Astrocyte (in vitro differentiated cells and primary cell): ENCODE measurements around the gene NEIL3.

Source experiments
- CTCF ChIP-seq: IDR thresholded peaks from 2 replicates; pipeline ENCODE4 v1.5.1; 2011; ENCODE audit warnings: low read depth, mild to moderate bottlenecking, inconsistent platforms, low read length, moderate library complexity; ENCODE audit not compliant: insufficient read depth
- EZH2 ChIP-seq: IDR thresholded peaks from 2 replicates; pipeline ENCODE4 v1.6.1; 2012; ENCODE audit warnings: mild to moderate bottlenecking, low read length, inconsistent platforms; ENCODE audit not compliant: insufficient read depth

- no peak for TF ChIP-seq CTCF
- TF ChIP-seq EZH2: no peak
Observed at GRCh38 chr4:177348348-177348747, 38.7 kb downstream of the NEIL3 start.
